Frontal cortex (tissue), 4 donors: ENCODE results near the gene SULT1B1. TPM values are rescaled to one million over a fixed set of nuclear protein-coding genes. Genes with fewer than 3 reads are reported as not detected.
"Not testable (repeated sequence)": the region's sequence is repeated elsewhere in the genome, so short reads cannot be mapped to it uniquely, and the experiment has no call there.

Experiments used
- DNase-seq, 2 donors: peaks; one replicate each; pipeline ENCODE4 v3.0.0; 2012; ENCODE audit warnings: low spot score in 2 of 2
- FAIRE-seq: peaks from 2 replicates; lab custom pipeline; 2012; peaks lifted over from hg19 to GRCh38; lab: Jason Lieb, UNC
- total RNA-seq: library from RNA; depleted of rRNA; stranded (reverse); fragments of >200 nt; gene quantifications from one replicate; pipeline ENCODE4 v1.2.3, GENCODE V29; 2014
- donor health status: control.
- donor health status: control.
- donor health status: control.

SULT1B1 gene
- total RNA-seq: 0.41 TPM

DNA sequence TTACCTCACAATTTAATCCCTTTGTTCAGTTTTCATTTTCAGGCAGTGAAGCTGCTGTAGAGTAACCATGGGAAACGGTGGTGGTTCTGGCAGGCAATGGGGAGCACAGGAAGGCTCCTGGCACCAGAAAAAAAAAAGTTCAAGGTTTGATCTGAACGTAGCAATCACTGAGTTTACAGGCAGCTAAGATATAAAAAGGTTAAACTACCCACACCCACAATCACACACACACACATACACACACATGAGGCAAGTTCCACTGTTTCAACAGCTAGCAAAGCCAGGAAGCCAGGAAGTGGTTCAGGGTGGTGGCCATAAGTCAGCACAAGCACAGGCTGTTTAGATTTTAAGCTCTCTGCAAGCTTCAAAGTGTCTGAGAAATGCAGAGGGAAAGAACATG lies at the start of gene SULT1B1:
TSS of gene SULT1B1 (minus strand) at position 166 of the 400 bp plus-strand sequence. CDS start 5,403 bp downstream, outside the sequence.
- no peak for DNase-seq
- no peak for FAIRE-seq

DNA sequence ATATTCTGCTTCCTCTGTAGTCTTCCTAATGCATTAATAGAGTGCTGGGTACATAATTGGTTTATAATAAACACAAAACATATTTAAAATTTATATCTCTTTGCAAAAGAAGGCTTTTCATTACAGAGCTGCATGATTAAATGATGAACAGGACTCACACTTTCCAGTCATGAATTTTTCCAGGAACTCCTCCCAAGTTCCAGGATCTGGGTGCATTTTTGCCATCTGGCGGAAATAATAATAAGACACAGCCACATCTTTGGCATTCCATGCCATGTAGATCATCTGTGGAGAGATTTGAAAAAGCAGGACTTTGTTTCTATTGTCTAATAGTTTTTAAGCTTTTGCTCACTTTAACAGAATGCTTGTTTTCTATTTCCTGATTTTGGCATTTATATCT lies 40.2 kb upstream of the SULT1B1 start:
- DNase-seq (no peak), FAIRE-seq (no peak)

DNA sequence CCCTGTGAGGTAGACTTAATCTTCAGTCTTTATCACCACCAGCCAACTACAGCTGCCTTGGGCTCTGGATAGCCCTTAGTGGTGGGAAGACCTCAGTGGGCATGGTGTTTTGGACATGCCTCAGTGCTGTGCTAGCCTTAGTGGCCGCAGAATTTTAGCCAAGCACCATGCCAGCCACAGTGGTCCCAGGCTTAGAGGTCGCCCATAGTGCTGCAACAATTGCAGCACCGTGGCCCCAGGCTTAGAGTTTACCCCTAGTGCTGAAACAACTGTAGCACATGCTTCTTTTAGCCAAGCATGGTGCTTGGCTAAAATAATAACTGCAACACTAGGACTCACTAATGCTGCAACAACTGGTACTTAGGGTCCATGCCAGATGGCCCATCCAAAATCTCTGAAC lies 38.9 kb upstream of the SULT1B1 start:
- no peak for DNase-seq
- FAIRE-seq: no peak

DNA sequence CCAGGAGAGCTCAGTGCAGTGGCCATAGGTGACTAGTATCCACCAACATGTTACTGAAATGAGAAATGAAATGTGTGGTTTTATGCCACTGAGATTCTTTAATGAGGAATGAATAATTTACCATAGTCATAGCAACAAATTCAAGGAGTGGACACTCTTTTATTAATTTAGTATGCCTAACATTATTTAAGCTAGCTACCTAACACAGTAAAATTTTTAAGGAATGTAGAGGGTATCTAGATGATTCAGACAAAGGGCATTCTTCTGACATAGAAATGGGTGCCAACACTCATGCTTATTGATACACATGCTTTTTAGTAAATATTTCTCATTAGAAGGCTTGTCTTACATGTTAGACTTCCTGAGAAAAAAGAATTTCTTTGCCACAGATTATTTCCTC lies 33.3 kb upstream of the SULT1B1 start:
- FAIRE-seq (no peak), DNase-seq (no peak)

DNA sequence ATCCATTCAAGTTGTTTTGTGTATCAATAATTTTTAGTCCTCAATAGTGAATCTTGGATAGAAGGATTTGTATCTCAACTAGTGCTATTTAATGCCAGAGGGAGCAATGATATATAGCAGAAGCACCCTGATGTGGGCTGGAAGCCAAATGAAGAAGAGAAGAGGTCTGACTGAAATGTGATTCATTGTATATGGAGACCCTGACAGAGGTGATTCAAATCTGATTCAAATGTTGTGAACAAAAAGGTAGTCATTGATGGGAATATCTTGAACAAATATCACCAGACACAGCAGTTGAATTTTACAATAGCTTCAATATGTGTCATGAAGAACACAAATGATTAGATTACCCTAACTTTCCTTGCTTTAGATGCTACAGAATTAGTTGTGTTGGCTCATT lies 27.5 kb upstream of the SULT1B1 start:
- no peak for DNase-seq

DNA sequence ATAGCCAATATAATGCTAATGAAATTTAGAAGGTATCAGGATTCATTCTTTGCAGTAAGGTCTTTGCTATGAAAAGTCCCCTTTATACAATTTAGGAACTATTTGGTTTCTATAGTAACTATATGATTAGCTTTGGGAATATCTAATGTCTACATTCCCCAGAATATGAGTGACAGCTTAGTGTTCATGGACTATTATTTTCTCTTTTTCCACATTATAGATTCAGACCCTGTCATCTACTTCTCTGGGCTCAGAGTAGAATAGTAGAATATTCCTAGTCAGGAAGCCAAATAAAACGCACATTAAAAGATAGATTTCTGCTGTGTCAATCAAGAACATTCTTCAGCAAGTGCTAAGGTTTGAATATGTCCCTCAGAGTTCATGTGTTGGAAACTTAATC lies 26.1 kb upstream of the SULT1B1 start:
- FAIRE-seq (no peak), DNase-seq (no peak)

More for the DNA sequence above, 27.5 kb upstream of the SULT1B1 start:
- no peak for FAIRE-seq

DNA sequence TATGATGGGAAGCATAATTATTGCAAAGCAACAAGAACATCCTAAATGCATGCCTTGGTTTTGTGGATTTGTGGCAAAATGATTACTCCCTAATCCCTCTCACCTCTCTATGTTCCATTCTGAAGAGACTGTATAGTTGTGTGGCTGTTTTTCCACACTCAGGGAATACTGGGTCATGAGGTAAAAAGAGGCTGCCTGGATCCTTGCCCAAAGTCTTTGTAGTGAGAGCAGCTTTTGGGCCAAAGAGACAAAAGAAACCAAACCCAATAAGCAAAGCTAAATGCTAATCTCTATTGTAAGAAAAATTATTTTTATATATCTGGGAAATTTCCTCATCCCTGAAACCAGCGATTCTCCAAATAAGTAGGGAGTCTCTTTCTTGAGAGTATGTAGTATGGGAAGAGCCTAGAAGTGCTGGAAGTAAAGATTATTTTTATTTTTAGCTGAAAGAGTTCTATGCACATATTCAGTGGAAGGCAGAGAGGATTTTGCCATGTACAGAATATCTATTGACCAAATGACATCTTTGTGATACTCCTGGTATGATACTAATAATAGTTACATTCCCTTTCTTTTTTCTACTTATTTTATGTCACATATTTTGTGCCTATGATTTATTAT lies 24.9 kb upstream of the SULT1B1 start:
- FAIRE-seq (no peak), DNase-seq (no peak)

DNA sequence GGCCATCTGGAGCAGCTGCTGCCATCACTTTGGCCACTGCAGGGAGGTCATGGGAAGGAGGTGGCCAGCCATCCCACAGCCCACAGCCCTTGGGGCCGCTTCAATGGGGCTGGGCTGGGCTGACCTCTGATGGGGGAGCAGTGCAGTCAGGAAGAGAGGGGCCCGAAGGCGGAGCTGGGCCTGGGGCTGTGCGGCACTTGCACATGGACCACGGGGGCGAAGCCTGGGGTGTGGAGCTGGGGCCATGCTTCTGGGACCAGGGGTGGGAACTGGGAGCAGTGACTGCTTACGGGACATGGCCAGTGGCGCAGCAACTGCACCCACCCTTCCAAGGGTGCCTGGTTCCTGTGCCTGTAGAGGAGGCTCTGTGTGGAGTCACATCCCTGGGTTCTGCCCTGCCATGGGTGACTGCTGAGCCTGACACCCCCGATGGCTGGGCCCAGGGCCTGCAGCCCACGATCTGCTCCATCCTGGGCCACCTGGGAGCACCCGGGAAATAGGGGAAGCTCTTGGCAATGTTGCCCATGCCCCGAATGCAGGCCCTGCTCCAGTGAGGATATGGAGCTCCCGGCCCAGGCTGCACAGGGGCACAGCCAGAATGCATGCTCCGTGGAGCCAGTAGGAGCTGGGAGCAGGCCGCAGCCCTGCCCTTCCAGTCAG lies 22.4 kb upstream of the SULT1B1 start:
- no peak for FAIRE-seq
- DNase-seq: no peak

DNA sequence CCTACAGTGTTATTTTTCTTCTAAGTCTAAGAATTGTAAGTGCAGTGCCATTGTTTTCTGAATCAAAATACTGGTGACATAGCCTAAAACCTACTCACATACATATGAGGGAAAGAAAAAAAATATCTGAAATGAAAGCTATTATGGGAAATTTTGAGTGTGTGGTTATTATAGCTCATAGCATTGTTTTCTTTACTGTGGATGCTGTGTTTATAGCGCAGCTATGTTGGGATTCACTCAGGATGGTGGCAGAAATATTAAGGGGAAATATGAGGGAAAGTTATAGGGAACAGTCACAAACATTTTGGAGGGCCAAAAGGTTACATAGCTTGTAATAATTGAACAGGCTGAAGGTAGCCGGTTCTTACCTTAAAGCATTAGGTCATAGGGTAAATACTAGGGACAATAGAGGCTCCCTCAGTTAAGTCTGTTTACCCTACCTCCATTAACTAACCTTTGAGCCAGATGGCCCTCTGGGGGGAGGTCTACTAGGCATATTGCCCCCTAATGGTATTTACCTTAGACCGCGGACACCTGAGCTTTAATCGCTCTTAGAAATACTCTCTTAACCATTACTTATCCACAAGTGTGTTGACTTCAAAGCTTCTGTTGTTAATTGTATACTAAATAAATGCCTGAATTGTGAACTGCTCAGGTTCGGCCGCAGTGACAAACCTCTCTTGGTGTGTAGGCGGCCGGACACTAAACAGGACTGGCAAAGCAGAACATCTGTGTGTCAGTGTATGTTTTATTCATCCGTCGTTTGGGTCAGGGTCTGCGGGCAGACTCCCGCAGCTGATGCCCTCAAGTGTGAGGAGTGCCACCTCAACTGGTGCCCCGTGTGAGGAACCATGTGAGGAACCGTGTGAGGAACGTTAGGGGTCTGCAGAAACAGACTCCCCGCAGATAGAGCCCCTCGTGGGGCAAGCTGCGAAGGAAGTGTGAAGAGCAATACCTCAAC lies 21.3 kb upstream of the SULT1B1 start:
- no peak for DNase-seq
- FAIRE-seq: no peak

DNA sequence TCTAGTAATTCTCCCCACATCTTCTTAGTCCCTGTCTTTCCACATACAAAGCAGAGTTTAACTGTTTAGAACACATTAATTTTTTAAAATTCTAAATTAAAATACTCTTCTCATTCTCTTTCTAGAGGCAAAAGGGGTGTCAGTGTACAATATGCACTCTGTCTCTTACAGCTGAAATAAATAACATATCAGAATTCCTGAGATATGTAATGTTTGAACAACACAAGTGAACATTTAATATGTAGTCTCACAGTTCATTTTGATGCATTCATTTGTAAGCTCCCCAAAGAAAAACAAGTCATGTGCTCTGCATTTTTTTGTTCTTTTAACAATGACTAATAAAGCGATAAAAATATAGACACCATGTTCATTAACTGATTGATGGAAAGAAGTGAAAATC lies 19.7 kb upstream of the SULT1B1 start:
- FAIRE-seq (no peak), DNase-seq (no peak)

DNA sequence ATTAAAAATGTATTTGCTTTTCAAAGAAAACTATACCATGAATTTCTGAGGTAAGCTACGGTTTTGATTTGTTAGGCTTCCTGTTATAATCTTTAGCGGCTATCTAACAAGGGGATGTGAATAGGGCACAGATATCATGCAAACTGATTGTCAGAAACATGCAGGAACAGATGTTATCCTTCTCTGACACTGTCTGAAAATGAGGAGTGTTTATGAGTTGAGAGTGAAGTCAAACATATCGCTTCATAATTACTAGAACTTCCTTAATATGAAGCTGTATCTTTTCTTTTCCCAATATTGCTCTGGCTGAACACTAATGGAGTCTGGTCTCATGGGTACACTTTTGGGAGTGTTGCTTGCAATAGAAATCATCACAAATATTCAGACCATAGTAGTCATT lies 16.3 kb upstream of the SULT1B1 start:
- no peak for DNase-seq
- no peak for FAIRE-seq

DNA sequence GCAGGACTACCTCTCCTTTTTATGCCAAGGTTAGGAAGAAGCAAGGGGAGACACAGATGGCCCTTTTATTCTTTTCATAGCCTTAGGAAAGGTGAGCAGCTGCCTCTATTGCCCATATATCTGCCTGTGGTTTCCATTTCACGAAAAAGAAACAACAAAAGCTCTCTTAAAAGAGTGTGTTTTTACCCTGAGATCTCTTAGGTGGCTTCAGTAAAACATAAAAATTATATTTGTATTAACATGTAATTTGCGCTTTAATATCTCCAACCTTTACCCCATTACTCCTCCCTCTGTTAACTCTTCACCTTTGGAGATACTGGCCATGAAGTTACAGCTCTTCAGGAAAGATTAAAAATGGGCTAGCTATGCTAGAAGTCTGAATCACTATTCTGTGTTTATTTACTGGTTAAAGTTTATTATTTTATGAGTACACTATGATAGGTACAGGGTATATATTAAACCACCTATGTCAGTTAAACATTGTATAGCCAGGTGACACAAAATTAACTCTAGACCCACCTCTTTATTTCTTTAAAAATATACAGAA lies 15.0 kb upstream of the SULT1B1 start:
- FAIRE-seq: no peak
- no peak for DNase-seq

DNA sequence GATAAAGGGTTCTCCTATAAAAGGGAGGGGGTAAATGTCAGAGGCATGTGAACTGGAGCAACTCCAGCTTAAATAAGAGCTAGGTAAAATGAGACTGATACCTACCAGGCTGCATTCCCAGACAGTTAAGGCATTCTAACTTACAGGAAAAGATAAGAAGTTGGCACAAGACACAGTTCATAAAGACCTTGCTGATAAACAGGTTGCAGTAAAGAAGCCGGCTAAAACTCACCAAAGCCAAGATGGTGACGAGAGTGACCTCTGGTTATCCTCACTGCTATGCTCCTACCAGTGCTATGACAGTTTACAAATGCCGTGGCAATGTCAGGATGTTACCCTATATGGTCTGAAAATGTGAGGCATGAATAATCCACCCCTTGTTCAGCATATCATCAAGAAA lies 13.1 kb upstream of the SULT1B1 start:
- DNase-seq (no peak), FAIRE-seq (no peak)

DNA sequence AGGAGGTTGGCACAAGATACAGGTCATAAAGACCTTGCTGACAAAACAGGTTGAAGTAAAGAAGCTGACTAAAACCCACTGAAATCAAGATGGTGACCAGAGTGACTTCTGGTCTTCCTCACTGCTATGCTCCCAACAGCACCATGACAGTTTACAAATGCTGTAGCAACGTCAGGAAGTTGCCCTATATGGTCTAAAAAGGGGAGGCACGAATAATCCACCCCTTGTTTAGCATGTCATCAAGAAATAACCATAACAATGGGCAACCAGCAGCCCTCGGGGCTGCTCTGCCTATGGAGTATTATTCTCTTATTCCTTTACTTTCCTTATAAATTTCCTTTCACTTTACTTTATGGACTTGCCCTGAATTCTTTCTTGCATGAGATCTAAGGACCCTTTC lies 8.1 kb upstream of the SULT1B1 start:
- not testable (repeated sequence) for DNase-seq, FAIRE-seq

DNA sequence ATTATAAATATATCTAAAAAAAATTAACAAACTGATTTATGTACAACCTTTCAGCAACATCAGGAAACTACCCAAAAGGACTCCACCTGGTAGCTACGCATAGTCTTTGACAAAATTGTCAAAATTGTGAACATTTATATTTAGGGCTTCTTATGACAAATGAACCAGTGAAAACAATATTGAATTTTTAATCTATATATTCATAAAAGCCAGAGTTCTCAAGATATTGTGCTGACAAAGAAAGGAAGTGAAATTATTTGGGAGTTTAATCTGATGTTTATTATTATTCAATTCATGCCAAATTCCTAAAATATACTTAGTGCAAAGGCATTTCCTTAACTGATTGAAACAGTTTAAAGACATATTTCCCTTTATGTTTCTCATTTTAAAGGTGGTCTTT lies 5.3 kb upstream of the SULT1B1 start:
- FAIRE-seq: no peak
- DNase-seq: no peak

DNA sequence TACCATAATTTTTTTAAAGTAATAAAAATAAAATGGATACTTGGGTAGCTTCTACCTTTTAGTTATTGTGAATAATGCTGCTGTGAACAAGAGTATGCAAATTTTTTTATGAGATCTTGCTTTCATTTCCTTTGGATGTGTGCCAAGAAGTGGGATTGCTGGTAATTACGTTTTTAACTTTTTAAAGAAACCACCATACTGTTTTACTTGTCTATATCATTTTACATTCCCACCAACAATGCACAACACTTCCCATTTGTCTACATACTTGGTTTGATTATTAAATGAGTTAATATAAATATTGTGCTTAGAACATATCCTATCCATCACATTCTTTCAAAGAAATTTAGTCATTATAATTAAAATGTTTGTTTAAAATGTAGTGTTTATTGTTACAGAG lies 3.9 kb upstream of the SULT1B1 start:
- no peak for DNase-seq
- FAIRE-seq: no peak

DNA sequence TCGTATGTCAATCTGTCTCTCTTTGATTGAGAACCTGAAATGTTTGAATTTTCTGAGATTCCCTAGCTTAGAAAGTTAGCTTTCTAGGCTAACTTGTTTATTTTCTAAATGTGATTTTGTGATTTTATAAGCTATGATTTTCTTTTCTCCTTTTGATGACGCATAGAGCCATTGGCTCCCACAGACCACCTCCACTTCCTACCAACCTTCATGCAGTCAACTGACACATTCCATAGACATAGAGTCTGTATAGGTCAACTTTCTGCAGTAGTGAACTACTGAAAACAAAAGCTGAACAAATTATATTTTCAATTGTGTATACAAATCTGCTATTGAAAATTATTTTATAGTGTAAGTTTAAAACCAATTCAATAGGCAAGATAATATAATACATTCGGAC lies 2.8 kb upstream of the SULT1B1 start:
- DNase-seq: no peak
- FAIRE-seq: no peak

DNA sequence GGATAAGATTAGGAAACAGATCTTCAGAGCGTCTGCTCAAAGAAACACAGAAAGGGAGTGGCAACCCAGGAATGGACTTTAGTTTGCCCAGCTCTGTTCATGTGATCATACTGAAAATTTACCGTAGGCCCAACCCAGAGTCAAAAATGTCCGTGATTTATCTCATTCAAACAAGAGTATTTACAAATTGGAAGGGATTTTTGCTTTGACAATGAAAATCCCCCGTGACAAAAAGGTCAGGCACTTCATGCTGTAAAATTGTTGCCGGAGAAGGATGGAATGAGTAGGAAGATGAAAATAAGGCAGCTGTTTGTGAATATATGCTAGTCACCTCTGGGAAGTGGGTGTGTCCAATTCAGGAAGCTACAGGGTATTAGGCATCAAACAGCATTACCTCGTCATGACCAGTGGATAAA lies 1.2 kb downstream of the SULT1B1 start:
- FAIRE-seq (no peak), DNase-seq (no peak)

DNA sequence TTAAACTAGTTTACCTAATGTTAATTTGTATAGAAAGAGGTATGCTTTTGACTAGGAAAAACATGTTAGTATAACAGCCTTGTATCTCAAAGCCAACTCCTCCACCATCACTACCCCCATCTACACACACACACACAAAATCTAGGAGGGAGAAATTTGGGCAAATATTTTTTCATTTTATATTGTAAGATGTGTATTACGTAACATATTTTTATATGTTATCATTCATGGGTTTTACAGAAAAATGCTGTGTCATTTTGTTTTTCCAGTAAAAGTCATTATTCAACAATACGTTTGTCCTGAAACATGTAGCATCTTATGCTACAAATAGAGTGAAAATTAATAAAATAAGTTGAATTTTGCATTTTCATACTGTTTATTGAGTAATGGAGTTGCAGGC lies 3.0 kb downstream of the SULT1B1 start:
- DNase-seq: no peak
- no peak for FAIRE-seq

DNA sequence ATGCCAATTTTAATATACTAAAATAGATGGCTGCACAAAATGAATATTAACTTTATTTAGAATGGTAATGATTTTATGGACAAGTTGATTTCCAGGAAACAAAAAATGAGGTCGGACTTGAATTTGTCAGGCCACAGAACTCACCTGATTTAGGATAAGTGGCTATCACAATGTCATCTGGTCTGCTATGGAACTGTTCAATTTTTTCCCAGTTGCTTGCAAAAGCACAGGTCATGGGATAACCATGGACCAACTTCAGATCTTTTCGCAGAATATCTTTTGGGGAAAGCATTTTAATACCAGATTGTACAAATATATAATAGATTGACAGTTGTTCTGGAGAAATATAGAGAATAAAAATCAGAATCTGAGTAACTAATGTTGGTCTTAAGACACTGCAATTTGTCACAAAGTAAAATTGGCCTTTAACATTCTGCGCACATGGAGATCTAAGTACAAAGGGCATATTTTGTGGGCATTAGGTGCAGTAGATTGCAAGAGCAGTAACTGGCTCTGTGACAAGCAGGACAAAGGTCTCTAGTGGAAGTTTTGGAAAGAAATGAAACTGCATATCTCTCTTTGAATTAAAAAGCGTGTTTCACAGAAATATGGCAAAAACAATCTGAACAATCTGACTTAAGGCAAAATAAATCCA lies 5.4 kb downstream of the SULT1B1 start:
- DNase-seq (no peak), FAIRE-seq (no peak)
